ENCODE data around the gene LTBP2. TPM values are rescaled to one million over a fixed set of nuclear protein-coding genes. Genes with fewer than 3 reads are reported as not detected.

LTBP2 gene
- total RNA-seq, 1 experiment from 2014 or later = 124 TPM

DNA sequence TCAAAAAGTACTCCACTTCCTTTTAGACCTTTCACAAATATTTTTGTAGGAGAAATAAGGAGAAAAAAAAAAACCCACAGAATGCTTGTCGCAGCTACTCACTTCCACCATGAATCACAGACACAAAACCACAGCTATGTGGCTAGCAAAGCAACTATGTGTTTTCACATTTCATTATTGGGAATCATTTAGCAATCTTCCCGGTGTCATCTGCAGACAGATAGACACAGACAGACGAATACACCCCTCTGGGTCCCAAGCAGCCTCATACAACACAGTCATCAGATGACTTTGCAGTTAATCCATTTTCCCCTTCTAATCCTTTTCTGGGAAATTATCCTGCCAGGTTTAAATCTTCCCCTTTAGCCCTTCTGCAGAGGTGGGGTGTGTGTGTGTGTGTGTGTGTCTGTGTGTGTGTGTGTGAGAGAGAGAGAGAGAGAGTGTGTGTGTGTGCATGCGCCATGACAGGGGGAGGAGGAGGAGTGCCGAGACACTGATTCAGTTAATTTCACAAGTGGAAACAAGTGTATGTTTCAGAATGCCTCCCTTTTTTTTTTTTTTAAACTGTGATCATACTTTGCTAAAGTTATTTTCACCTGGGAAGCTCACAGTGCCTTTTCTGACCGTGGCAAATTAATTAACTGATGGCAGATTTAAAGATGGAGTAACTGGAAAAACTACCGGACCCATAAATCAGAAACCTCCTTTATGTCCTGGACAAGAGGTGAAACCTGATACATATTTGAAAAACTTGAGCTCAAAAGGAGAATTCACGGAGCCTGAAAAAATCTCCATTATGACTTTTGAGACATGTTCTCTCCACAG, 39.9 kb downstream of the LTBP2 start:
- H3K4me3 ChIP-seq = peak overlapping the region; percentile 52
- no peaks in the 10 kb centered on the region for H3K9me2 ChIP-seq (ENCODE audit: insufficient read depth)
- intact Hi-C loops (cut with micrococcal nuclease; ENCODE audit: unreplicated experiment) = loop anchor here (1.0 to 10.0 kb wide), 11 partner anchors 8 to 983 kb away; partner anchors contain the start of genes FOS, ISCA2 and NPC2
- H3K9me3 ChIP-seq (ENCODE audit: insufficient read depth, low read depth) = no peaks in the 10 kb centered on the region
- BruUV-seq (replicated peaks) = no TSS peak
- H3F3A ChIP-seq (ENCODE audit: insufficient read depth, low read depth) = peaks cover 73% of the 10 kb centered on the region
- peak overlapping the region; percentile 35 for H2AFZ ChIP-seq
- H3K4me1 ChIP-seq (replicated peaks; ENCODE audit: insufficient read depth) = peaks cover 92% of the 10 kb centered on the region
- H3K79me2 ChIP-seq (ENCODE audit: low read depth) = peaks cover 71% of the 10 kb centered on the region
- H4K20me1 ChIP-seq (ENCODE audit: insufficient read depth) = no peaks in the 10 kb centered on the region
- H3K27me3 ChIP-seq (ENCODE audit: insufficient read depth, low read depth) = no peaks in the 10 kb centered on the region
- H3K36me3 ChIP-seq (ENCODE audit: low read depth) = 0 out of 2 replicates have a peak, but pooled peaks cover 5% of the 10 kb centered on the region
- ChIA-PET CTCF (interaction anchor here (0.6 to 6.4 kb wide), 13 partner anchors 9 to 480 kb away, joined by 3 to 82 read pairs (median 3); partner anchors contain the start of gene LTBP2), POLR2A (ENCODE audit: unreplicated experiment) (interaction anchor here (0.6 to 2.8 kb wide), 26 partner anchors 8 to 955 kb away, joined by 3 to 30 read pairs (median 5); partner anchors contain the start of gene ISCA2)
- peak; percentile 87 to 100 for DNase-seq
- peak overlapping the region; percentile 99 for H3K27ac ChIP-seq
- no peak for TF ChIP-seq EZH2 (IDR thresholded peaks at IDR 0.05; ENCODE audit: low read depth)
- TF ChIP-seq, protein P1, sequence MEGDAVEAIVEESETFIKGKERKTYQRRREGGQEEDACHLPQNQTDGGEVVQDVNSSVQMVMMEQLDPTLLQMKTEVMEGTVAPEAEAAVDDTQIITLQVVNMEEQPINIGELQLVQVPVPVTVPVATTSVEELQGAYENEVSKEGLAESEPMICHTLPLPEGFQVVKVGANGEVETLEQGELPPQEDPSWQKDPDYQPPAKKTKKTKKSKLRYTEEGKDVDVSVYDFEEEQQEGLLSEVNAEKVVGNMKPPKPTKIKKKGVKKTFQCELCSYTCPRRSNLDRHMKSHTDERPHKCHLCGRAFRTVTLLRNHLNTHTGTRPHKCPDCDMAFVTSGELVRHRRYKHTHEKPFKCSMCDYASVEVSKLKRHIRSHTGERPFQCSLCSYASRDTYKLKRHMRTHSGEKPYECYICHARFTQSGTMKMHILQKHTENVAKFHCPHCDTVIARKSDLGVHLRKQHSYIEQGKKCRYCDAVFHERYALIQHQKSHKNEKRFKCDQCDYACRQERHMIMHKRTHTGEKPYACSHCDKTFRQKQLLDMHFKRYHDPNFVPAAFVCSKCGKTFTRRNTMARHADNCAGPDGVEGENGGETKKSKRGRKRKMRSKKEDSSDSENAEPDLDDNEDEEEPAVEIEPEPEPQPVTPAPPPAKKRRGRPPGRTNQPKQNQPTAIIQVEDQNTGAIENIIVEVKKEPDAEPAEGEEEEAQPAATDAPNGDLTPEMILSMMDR (conservative IDR thresholded peaks at IDR 0.05) = no peak
- H3K4me2 ChIP-seq = peak overlapping the region; percentile 92

DNA sequence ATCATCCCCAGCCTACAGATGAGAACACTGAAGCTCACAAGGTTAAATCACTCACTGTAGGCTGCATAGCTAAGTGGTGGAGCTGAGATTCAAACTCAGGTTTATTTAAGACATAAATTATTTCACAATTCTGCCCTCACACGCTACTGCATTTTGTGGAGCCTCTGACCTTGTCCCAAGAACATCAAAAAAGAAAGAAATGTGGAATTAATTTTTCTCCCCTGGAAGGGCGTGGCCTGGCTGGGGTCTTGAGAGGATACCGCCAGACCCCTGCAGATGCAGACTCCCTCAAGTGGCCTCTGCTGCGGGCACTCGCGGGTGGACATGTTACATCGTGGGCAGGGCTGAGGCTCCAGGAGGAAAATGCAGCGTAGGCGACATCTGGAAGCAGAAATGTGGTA, 40.6 kb downstream of the LTBP2 start:
- Histone ChIP-seq H3K4me3 (peak overlapping the region; percentile 36; the same call in 1 of the 2 replicates), H3K27me3 (ENCODE audit: insufficient read depth, low read depth) (no peaks in the 10 kb centered on the region), H3K79me2 (ENCODE audit: low read depth) (peaks cover 65% of the 10 kb centered on the region), H3K9me2 (ENCODE audit: insufficient read depth) (no peaks in the 10 kb centered on the region), H3K36me3 (ENCODE audit: low read depth) (0 out of 2 replicates have a peak, but pooled peaks cover 5% of the 10 kb centered on the region), H3K27ac (peak overlapping the region; percentile 99), H2AFZ (no peak overlapping the region), H3K4me1 (replicated peaks; ENCODE audit: insufficient read depth) (peaks cover 96% of the 10 kb centered on the region), H3K9me3 (ENCODE audit: insufficient read depth, low read depth) (no peaks in the 10 kb centered on the region), H3F3A (ENCODE audit: insufficient read depth, low read depth) (peaks cover 77% of the 10 kb centered on the region), H4K20me1 (ENCODE audit: insufficient read depth) (no peaks in the 10 kb centered on the region), H3K4me2 (peak overlapping the region; percentile 92)
- intact Hi-C loops (cut with micrococcal nuclease; ENCODE audit: unreplicated experiment) = loop anchor here (1.0 to 10.0 kb wide), 7 partner anchors 48 to 983 kb away; partner anchors contain the start of genes FOS, ISCA2 and NPC2
- BruUV-seq (replicated peaks) = no TSS peak
- TF ChIP-seq, protein P1 (conservative IDR thresholded peaks at IDR 0.05) = no peak
- no peak for TF ChIP-seq EZH2 (IDR thresholded peaks at IDR 0.05; ENCODE audit: low read depth)
- CTCF ChIA-PET = interaction anchor here (0.6 to 6.4 kb wide), 7 partner anchors 8 to 290 kb away, joined by 3 to 82 read pairs (median 5); partner anchors contain the start of gene LTBP2
- peak; percentile 61 to 76 for DNase-seq
- POLR2A ChIA-PET (ENCODE audit: unreplicated experiment) = interaction anchor here (0.6 to 1.7 kb wide), 15 partner anchors 9 to 722 kb away, joined by 3 to 30 read pairs (median 6); partner anchors contain the start of gene ISCA2

- no peak for TF ChIP-seq EZH2 (IDR thresholded peaks at IDR 0.05; ENCODE audit: low read depth)
- TF ChIP-seq, protein P1 (conservative IDR thresholded peaks at IDR 0.05) = no peak
- Histone ChIP-seq H3K27ac (peak overlapping the region; percentile 99), H4K20me1 (ENCODE audit: insufficient read depth) (no peaks in the 10 kb centered on the region), H3F3A (ENCODE audit: insufficient read depth, low read depth) (peaks cover 83% of the 10 kb centered on the region), H2AFZ (no peak overlapping the region), H3K79me2 (ENCODE audit: low read depth) (peaks cover 64% of the 10 kb centered on the region), H3K9me3 (ENCODE audit: insufficient read depth, low read depth) (no peaks in the 10 kb centered on the region), H3K4me3 (peak overlapping the region; percentile 36; the same call in 1 of the 2 replicates), H3K27me3 (ENCODE audit: insufficient read depth, low read depth) (no peaks in the 10 kb centered on the region), H3K36me3 (ENCODE audit: low read depth) (0 out of 2 replicates have a peak, but pooled peaks cover 5% of the 10 kb centered on the region), H3K4me2 (peak overlapping the region; percentile 92), H3K9me2 (ENCODE audit: insufficient read depth) (no peaks in the 10 kb centered on the region), H3K4me1 (replicated peaks; ENCODE audit: insufficient read depth) (peaks cover 96% of the 10 kb centered on the region)
- DNase-seq = no peak
- ChIA-PET CTCF (interaction anchor here (0.6 to 6.4 kb wide), 4 partner anchors 21 to 460 kb away, joined by 3 to 82 read pairs (median 4); partner anchors contain the start of gene LTBP2), POLR2A (ENCODE audit: unreplicated experiment) (interaction anchor here (0.6 to 1.2 kb wide), 6 partner anchors 9 to 284 kb away, joined by 3 to 13 read pairs (median 6); no protein-coding TSS in a partner anchor)
- intact Hi-C loops (cut with micrococcal nuclease; ENCODE audit: unreplicated experiment) = loop anchor here (1.0 to 10.0 kb wide), 7 partner anchors 49 to 984 kb away; partner anchors contain the start of genes FOS, ISCA2 and NPC2
- BruUV-seq (replicated peaks) = no TSS peak
Observed at GRCh38 chr14:74570696-74571095, 41.3 kb downstream of the LTBP2 start.

Data from PC-9 (cell line).